ENCODE measurements around the gene ADGRV1.
"Not testable (repeated sequence)": the region's sequence is repeated elsewhere in the genome, so short reads cannot be mapped to it uniquely, and the experiment has no call there.

The ADGRV1 gene

GRCh38 chr5:91012867-91013266, 454.3 kb downstream of the ADGRV1 start:
- not testable (repeated sequence) for DNase-seq

- no peak for DNase-seq
Measured at GRCh38 chr5:91016322-91016721, 457.7 kb downstream of the ADGRV1 start.

- DNase-seq = no peak
Measured at GRCh38 chr5:91016954-91017700, 458.5 kb downstream of the ADGRV1 start.

DNA sequence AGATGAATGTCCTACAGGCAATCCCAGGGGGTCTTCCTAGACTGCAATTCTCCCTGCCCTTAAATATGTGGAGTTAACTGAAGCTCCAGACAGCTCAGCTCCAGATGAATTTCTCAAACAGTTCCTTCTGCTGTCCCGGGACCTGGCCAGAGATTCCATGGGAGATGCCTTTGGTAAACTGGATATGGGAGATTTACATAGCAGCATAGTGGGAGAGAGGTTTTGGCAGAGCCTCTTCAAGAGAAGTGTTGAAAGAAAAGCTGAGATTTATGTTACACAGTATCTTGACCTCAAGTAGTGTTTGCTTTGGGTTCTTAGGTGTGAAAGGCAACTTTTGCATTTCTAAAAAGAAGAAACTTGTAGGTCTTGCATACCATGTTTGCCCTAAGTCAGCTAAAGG, 459.6 kb downstream of the ADGRV1 start:
- no peak for DNase-seq

DNA sequence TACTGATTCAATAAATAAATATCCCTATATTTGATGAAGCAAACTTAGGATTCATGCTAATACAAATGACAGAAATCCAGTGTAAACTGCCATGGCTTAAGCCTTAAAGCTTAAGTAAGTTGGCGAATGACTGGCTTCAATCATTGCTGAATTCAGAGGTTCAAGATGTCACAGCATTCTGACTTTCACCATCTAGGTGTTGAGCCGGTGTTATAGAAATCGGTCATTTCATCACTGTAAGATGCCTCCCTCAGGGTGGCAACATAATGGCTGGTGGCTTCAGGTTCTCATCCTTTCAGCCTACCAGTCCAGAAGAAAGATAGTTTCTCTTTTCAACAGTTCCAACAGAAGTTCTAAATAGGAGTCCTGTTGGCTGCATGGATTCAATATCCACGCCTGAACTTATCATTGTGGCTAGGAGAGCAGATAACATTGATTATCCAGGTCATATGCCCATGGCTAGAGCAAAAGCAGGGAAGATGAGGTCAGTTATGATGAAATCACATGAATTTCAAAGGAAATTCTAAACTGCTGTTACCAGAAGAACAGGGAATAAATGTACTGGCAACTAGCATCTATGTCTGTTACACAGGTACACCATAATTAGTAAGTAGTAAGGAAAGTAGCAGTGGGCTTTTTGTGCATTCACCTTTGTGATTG, 460.2 kb downstream of the ADGRV1 start:
- DNase-seq = no peak

DNA sequence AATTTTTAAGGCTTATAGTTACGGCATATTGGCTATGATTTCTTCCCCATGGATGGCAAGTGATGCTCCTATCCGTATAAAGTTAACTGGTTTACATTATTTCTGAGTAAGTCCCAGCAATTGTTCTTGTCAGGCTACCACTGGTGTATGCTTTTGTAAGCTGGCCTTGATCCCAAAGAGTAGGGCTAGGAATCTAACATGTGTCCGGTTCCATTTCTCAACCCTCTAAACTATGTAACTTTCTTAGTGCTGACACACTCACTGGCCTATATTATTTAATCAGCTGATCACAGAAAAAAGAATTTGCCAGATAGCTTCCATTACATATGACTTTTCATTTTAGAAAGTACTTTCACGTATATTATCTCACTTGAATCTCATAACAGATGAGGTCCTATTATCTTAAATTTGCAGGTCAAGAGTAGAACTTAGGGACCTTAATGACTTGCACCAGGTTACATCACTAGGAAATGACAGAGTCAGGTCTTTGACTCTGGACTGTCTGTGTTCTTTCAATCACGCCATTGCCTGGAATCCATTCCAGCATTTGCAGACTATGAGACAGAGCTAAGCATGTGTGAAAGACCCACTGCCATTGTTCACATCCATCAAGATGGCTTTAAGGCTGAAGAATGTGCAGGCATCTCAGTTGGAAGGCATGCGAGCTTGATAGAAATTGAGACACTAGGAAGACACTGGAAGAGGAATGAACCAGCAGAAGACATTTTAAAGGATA, 461.6 kb downstream of the ADGRV1 start:
- DNase-seq = no peak

DNA sequence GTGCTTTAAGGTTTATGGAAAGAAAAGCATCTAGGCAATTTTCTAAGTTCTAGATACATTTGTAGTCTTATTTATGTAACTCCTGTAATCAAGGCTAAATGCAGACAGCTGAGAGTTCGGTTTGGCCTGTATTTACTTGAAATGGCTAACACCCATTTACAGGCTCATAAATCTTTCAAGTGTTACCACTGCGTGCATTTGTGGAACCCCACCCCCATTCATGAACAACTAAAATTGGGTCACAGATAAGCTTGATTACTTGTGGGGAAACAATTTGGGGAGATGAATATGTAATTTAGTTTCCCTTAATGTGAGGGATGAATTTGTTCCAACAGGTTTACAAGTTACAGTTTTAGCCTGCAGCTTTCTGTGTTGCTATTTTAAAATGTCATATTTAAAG, 463.9 kb downstream of the ADGRV1 start:
- no peak for DNase-seq

DNA sequence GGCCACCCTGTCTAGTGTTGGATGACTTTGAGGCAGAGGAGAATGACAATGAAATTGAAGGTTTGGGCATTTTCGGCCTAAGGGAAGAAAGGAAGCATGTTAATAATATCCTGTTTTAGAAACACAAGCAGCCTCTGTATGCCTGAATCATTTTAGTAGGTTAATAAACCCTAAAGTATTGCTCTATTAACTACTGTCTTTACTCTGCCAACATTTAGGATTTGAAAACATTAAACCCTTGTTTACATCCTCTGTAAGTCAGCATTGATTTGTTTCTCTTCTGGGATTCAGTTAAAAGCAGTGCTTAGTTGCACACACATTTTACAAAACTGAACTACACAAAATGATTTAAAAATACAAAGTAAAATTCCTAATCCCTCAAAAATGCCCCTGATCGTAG, 465.6 kb downstream of the ADGRV1 start:
- DNase-seq = no peak

GRCh38 chr5:91024727-91025126, 466.1 kb downstream of the ADGRV1 start:
- DNase-seq = no peak

- no peak for DNase-seq
Measured at GRCh38 chr5:91025449-91025848, 466.9 kb downstream of the ADGRV1 start.

GRCh38 chr5:91025956-91026355, 467.4 kb downstream of the ADGRV1 start:
- DNase-seq = no peak

- no peak for DNase-seq
Measured at GRCh38 chr5:91026466-91026865, 467.9 kb downstream of the ADGRV1 start.

GRCh38 chr5:91027405-91028139, 469.0 kb downstream of the ADGRV1 start:
- peak; percentile 43 for DNase-seq

GRCh38 chr5:91028499-91028956, 469.9 kb downstream of the ADGRV1 start:
- DNase-seq = no peak

- DNase-seq = no peak
Measured at GRCh38 chr5:91030521-91031401, 472.2 kb downstream of the ADGRV1 start.

DNA sequence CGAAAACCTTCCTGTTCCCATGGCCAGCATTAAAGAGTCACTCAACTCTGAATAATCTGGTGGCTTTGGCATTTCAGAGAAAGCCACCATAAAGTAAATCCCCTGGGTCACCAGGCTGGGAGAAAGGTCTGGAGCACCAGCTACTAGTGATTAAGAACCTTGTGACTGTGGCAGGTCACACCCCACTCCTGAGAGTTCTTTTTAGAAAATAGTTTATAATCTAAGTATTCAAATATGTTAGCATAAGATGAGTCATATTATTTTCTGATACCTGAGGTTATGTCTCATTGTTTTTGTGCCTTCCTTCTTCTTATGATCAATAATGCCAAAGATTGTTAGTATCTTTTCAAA, 472.8 kb downstream of the ADGRV1 start:
- DNase-seq = no peak

DNA sequence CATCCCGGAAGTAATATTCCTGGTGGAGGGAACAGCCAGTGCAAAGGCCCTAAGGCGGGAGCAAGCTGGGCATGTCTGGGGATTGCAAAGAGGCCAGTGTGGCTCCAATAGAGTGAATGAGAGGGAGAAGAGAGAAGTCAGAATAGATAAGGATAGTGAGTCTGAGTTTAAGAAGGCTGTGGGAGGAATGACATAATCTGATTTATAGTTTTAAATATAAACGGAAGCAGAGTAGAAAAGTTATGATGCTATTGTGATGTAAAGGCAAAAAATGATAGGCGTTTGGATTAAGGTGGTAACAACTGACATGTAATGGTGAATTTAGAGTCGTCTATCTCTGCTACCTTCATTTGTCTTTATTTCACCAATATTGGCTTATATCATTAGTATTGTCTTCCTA, 473.5 kb downstream of the ADGRV1 start:
- DNase-seq = no peak

DNA sequence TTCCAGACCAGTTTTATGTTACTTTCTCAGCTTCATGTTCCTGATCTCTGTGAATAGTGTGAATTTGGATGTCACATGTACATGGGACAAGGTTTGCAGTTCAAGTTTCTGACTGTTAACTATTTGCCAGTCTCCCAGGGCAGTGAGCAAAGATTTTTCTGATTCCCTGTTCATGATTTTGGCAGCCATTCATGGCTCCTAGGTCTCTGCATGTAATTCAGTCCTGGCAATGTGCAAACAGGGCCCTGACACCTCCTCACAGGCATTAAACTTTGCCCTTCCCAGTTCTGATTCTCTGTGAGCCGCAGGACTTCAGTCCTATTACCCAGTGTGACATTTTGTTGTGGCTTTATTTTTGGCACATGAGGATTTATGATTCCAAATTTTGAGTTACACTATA, 474.8 kb downstream of the ADGRV1 start:
- DNase-seq = no peak

DNA sequence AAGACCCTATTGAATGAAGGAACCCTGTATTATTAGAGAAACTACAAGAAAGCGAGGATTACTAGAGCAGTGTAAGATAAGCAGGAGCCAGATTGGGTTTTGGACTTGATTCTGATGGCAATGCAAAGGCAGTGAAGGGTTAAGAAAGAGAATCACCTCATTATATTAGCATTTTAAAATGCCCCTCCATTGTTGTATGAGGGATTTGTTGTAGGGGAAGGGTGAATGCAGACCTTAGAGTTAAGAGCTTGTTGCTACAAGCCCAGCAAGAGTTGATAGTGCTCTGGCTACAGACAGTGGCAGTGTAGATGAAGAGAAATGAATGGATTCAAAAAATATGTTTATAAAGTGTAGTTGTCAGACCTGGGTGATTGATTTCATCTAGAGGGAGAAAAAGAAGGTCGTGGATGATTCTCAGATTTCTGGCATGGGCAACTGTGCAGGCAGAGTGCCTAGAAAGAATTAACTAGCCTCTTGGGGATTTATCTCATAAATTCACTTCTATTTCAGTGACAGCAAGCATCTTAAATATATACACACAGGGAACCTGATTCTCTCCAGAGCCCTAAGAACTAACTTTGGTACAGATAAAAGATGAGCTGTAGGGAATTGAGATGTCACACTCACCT, 479.7 kb downstream of the ADGRV1 start:
- no peak for DNase-seq

GRCh38 chr5:91041132-91041531, 482.5 kb downstream of the ADGRV1 start:
- DNase-seq = not testable (repeated sequence)

DNA sequence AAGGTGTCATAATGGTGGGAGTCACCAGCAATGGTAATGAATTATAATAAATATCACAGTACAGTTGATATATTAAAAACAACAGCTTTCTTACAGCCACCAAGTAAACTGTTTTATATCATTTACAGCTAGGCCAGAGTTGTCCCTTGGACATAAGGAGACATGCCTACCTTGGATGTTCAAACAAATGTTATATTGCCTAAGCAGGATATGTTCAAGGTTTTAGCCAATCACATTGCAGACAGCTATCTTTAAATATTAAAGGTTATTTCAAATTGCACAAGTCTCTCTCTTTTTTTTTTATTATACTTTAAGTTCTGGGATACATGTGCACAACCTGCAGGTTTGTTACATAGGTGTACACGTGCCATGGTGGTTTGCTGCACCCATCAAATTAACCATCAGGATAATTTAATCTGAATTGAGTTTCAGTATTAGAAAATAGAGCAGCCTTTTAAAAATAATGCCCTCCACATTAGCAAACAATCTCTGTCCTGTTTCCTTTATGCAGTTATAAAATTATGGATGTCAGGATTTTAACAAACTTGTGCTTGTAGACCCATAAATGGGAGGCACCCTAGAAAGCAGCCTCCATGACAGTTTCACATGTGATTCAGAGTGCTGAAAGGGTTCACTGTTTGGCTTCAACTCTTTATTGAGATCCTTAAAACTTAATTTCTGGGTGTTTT, 483.8 kb downstream of the ADGRV1 start:
- DNase-seq = no peak
